GM19240 (cell line): ENCODE results near the gene SUGCT.

ENCODE experiments used
- DNase-seq: peaks from one replicate; pipeline ENCODE4 v3.0.0; 2011; ENCODE audit warnings: low spot score; ENCODE audit not compliant: insufficient read length

SUGCT gene

DNA sequence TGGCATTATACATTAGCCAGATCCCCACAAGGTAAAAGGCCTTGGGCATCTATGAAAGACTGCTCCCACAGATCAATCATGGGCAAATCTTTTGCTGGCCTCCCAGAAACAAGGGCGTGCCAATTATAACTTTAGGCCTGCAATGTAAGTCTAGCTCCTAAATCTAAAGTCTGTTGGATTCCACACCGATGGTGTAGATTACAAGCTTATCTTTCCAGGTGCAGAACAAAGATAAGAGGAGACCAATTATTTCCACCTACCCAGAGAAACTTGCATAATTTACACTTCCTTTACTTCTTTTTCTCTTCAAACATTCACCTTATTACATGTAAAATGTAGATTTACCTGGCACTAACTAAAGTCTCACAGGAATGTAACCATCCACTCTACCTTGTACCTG lies 713.1 kb downstream of the SUGCT start:
- DNase-seq, result no peak

DNA sequence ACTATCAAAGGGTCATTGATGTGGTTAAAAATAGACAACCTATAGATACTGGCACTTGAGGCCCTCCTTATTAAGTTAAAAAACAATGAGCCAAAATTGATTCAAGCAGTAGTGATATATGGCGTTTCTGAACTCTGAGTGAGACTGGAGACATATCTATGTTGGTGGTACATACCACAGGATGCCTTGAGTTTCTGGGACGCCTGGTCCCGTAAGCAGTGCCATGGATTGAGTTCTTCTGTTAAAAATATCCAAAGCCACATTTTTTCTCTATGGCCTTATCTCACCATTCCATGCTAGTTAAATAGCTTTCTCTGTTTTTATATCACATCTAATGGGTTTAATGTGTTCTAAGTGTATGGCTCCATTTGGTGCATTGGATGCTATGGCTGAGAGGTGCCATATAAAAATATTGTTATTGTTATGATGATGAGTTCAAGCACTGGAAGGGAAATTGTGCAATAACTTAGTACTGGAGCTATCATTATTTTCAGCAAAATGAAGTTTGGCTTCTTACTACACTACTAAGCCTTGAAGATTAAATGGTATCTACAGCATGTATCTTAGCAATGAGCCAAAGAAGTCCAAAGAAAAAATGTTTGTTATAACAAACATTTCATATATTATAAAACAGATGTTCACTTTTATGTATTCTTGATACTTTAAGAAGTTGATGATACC lies 713.9 kb downstream of the SUGCT start:
- DNase-seq, result no peak

DNA sequence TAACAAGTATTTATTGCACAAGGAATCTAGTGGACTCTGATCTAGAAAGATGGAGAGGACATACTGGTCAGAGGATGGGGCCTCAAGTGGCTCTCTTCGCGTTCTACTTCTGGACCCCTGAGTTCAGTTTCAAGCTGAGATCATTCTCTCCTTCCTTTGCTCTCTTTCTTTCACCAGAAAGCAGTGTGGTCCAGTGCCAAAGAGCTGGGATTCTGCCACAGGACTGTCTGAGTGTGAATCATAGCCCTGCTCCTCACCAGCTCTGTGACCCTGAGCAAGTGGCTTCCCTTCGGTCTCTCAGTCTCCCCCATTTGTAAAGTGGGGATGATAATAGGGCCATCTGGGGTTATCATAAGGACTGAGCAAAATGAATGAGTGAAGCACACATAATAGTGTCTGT lies 715.2 kb downstream of the SUGCT start:
- no peak for DNase-seq

DNA sequence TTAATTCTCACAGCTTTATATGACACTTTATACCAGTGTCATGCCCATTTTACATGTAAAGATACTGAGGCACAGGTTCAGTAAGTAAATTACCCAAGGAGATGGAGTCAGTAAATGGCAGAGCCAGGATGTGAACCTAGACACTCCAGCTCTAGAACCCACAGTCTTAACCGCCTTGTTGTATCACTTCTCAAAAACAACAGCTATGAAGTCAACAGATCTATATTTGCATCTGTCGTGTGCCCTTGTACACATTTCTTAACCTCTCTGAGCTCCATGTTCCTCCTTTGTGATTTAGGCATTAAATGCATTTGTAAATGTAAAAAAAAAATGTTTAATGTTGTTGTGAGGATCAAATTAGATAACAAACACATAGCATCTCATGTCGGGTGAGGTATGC lies 716.2 kb downstream of the SUGCT start:
- DNase-seq, result no peak

DNA sequence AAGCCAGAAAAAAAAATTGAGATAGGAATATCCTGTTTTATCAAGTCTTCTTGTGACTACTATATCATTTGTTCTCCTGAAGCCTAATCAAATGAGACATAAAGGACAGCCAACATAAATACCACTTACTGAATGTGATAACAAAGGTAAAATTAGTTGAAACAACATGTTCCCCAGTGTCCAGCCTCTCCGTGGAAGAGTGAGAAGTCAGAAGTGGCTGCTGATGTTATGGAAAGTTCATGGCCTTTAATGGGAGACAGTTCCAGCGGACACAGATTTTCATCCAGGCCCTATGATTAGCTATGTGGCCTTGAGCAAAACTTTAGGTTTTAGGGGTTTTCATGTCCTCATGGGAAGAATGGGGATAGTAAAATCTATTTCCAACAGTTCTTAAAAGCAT lies 724.3 kb downstream of the SUGCT start:
- no peak for DNase-seq

DNA sequence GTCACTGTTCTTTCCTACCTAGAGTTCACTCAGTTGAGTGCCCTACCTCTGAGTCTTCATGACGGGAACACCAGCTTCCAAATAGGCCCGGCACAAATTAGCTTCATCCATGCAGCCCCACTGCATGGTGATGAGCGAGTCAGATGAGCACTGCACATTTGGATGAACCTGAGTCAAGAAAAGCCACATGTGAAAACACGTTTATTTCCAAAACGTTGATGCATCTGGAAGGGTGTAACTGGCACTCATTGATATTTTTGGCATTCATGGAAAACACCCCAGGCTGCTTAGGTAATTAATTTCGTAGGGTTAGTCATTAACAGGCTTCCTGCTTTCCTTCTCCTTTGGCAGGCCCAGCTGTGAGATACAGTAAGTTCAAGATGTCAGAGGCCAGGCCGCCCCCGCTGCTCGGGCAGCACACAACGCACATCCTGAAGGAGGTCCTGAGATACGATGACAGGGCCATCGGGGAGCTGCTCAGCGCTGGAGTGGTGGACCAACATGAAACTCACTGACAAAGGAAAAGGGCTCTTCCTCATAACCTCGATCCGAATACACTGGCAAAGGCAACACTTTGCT lies 725.2 kb downstream of the SUGCT start:
- DNase-seq, result no peak

DNA sequence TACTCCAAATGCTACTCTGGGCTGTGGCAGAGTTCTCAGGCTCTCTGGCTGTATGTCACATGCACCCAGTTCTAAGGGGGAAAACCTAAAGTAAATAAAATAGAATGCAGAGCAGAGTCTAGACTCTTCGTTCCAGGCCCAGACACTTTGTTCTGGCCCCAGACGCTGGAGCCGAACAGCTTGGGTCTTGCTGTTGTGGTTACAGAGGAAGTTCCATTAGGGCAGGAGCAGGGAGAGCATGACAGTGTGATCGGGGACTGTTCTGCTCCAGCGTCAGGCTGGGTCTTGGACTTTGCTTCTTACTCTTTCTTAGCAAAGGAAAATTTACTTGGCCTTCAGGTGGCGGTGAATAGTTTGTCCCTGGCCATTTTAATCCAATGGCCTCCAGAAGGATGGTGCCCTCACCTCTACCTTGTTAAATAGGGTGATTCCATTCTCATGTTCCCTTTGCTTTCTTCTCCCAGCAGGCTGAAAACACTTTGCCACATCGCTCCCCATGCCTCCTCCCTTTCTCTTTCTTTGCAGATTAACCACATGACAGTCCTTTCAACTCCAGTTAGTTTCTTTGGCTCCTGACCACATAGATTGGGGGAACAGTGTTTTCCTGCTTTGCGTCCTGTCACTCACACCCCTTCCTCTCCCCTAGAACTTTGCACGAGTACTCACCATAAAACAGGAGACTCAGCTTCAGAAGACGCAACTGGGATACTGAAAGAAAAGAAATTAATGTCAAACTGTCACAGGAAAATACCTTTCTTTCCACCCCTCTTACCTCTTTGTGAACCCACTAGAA lies 730.8 kb downstream of the SUGCT start:
- DNase-seq, result no peak

DNA sequence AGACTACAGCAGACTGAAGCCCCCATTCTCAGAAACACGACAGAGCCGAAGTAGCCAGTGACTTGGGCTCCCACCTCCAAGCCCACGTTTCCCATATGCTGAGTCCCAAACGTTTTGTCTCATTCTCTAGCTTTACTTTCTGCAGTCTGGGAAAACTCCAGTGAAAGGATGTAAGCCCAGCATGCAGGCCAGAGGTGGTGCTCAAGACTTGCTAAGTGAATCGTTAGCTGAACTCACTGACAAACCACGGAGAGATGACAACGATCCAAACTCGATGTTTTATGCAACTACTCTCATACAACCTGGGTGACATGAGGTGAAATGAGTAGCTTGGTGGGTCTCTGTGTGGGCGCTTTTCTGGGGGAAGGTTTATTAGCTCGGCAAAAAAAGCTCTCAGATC lies 731.8 kb downstream of the SUGCT start:
- DNase-seq, result no peak

DNA sequence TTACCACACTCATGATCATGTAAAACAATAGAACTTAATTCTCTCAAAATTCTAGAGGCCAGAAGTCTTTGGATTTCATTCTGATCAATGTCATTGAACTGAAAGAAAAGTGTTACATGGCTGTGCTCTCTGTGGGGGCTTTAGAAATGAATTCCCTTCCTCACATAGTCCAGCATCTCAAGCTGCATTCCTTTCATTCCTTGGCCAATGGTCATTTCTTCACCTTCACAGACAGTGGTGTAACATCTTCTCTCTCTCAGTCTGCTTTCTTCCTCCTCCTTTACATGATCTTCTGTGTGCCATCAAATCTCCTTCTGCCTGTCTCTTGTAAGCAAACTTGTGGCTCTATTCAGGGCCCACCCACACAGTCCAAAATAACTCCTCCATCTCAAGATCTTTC lies 735.3 kb downstream of the SUGCT start:
- no peak for DNase-seq

DNA sequence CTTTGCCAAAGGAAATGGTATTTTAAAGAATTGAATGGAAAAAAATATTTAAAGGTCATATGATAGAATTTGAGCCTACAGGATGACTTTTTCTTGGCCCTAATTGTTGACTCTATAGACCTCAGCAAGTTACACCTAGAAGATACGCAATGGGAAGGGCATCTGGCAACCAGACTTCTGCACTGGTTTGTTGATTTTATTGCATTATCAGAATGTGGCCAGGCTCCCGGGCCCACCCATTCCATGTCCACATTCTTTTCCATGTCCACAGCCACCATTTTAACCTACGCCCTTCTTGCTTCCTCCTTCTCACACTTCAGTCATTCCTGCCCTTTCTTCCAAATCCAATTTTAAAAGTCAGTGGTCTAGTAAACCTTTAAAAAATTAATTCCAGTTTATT lies 738.4 kb downstream of the SUGCT start:
- no peak for DNase-seq

DNA sequence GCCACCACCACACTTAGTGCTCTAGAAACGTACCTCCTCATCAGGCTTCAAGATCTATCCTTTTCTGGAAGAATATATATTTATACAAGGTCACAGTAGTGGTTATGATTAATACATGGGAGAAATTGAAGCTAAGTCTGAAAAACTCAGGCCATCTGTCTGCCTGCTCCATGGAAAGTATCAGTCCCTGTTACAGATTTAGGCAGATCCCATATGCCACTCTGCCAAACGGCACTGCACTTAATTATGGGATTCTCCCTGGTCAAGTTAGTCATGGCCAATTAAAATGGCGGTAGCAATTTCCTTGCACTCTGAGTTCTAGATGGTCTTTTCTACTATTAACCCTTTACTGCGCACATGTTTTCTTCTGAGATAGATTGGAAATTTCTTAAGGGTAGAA lies 740.0 kb downstream of the SUGCT start:
- DNase-seq, result no peak

DNA sequence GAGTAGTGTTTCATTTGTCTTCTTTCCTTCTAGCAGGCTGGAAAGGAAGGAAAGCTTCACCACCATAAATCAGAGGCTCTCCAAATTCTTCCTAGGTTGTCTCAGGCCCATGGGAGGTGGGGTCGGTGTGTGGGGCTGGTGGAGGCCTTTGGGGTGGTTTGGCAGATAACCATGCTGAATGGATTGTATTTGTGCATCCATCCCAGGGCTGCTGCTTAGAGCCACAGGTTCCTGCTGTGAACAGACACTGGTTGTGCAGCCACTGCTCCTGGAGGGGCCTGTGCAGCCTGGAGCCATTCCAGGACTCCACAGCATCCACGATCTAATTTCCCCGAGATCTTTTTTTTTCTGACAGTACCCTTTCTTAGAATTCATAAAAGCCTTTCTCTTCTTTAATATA lies 741.8 kb downstream of the SUGCT start:
- DNase-seq, result no peak

DNA sequence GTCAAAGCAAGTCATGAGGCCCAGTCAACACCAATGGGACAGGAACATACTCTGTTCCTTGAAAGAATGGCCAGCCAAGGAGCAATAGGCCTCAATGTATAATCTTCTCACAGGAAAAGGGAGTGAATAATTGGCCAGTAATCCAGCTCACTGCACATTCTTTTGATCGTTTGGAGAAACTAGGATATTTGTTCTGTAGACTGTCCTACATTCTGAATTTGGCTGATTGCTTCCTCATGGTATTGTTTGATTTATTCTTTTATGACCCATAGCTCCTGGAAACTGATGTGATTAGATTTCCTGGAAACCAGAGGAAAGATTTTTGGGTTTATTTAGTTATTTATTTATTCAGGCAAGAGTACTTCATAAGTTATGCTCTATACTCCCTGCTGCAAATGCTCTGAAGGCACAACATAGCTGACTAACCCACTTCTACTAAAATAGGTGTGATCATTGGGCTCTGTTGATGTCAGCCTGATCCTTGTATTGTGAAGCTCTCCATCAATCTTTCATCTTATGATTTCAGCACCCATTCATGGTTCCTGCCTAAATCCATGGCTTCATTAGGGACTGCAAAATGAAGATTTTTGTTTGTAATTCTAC lies 745.2 kb downstream of the SUGCT start:
- no peak for DNase-seq

DNA sequence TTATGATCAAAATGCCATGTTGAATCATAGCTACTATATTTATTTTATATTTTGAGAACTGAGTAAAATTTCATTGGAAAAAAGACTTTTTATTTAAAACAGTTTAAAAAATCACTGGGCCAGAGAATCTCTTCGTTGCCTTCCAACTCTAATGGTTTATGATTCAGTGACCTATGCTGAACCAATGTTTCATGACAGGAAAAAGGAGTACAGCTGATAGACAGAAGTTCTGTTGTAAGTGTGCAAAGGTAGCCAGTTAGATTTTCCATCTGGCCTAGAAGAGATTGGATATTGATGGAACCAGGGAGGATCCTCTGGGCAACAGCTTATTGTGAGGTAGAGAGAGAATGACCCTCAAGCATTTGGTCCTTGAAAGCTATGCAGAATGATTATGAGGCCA lies 745.8 kb downstream of the SUGCT start:
- no peak for DNase-seq

DNA sequence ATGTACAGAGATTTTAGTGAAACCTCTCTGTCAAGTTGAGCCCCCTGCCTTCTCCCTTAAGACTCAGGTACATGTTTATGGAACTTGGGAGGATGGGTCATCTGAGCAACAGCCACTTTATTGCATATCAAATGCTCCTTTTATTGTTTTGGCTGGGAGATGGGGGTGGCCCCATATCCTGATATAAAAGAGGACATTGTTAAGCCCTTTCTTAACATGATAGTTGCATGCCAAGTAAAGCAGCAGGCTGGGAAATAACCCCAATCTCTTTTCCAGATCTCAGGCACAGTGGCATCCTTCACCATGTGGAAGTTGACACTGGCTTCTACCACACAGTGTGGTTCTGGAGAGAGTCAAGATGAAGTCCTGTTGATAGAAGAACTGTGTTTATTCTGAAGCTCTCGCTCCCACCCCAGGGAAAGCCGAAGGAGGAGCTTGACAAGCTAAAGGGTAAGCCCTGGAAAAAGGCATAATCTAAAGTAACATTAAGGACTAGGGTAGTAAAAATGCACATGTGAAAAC lies 746.7 kb downstream of the SUGCT start:
- no peak for DNase-seq

DNA sequence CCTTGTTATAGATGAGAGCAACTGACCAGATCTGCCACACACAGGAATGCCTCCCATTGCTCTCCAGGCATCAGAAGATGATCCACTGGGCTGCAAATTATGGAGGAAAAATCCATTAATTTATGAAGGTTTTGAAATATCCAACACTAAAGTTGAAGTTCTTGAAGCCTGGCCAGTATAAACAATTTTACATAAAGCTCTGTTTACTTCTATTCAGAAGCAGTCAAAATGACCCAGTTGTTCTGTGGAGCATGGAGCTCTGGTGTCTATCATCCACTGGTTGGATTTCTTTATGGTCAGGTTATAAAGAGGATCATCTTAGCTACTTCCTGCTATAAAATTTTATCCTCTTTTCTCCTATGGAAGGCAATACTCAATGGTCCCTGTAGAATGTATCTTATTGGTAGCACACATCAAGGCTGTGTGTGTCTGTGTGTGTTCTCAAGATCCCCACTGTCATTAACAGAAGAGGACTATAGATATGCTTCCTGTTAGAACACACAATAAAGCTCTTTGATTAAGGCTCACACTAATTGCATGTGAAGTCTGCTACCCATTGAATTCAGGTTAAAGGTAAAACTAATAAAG lies 747.4 kb downstream of the SUGCT start:
- no peak for DNase-seq

DNA sequence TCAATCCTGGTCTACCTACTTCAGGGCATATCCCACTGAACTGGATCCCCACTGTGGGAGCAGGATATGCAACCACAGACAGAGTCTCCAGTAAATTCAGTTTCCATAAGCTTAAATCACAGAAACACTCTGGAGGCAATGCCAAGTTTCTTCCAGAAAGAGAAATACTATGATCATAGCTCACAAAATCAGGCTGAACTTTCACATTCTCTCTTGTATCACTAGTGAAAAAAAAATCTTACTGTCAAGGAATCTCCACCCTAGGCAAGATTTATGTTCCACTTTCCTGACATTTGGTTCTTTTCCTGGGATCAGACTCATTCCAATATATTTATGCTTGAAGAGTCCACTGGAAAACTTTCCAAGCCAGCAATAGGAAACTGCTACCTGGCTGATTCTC lies 749.0 kb downstream of the SUGCT start:
- DNase-seq, result no peak

DNA sequence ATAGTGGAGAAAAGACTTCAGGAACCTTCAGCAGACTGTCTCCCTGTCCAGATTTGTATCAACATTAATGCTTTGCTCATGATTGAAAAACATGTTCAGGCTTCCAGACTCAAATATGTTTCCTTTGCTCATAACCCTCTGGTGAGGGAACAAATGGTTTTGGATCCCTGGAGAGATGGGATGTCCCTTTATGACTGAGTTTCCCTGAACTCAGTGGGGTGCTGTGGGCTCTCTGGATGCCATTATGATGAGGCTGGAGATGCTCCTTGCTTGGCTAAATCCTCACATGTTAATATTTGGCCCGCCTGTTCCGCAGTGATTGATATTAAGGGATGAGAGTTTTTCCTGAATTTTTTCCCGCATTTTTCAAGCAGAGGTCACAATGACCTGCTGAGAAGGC lies 749.4 kb downstream of the SUGCT start:
- no peak for DNase-seq

DNA sequence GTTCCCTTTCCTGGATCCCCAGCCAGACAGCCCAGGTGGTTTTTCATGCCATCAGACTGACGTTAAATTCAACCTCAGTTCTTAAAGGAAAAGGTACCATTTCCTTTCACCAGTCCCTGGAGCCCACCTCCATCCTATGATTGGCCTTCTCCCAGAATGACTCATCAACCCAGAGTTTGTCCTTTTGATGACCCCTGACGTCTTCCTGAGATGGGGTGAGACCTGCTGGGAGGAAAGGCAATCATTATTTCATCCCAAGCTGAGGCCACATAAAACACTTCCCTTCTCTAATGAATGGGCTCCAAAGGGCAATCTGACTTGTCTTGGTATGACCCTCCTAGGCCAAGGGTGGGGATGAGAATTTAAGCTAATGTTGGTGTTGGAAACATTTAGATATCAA lies 750.7 kb downstream of the SUGCT start:
- DNase-seq, result no peak

DNA sequence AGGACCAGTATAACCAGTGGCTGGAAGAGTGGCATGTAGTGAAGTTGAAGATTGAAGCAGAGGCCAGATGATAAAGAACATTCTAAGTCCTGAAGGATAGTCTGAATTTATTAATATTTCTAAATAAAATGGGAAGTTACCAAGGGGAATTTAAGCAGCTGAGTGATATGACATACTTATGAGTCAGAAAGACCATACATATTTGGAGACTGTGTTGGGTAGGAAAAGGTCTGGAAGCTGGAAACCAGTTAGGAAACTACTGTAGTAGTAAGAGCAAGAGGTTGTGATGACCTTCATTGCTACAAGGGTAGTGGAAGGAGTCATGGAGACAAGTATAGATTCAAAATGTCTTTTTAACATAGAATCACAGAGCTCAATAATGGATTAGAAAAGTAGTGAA lies 752.3 kb downstream of the SUGCT start:
- no peak for DNase-seq

DNA sequence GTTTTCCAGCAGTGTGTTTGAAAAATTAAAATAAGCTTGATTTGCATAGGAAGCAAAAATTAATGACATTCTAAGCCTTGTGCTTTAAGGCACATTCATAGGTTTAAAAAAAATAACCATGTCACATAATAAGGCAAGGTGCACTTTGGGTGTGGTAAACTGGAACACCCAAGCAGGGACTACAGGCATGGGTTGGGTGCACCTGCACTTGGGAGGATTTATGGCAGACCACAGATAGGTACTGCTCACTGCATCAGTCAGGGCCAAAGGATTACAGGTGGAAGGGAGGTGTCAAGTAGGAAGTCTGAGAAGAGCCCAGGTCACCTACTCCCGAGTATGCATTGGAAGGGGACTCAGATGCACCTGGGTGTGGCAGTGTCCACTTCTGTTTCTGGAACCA lies 753.7 kb downstream of the SUGCT start:
- DNase-seq, result no peak

DNA sequence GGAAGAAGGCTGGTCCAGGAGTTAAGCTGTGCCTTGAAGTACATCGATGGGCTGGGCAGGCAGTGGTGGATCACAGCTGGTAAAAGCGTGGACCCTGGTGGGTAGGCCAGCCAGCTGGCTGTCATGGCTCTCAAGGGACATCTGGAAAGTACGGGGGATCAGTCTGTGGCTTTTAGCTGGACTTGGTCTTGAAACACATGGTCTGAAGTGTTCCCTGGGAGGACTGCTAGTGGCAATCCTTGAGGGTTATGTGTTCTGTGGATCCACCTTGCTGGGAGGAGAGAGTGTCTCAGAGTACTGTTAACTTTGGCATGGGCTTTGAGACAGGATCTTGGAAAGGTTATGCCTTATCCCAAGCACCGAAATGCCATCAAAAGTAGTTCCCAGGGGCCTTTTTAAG lies 754.3 kb downstream of the SUGCT start:
- DNase-seq, result no peak
